GM13977 (cell line): ENCODE data around the gene SLC66A2.

Experiments
- DNase-seq: peaks from one replicate; pipeline ENCODE4 v3.0.0; 2012; ENCODE audit warnings: low spot score
- in situ Hi-C: fragments of 300-500 bp; cut with MboI; formaldehyde crosslinking; loops from one replicate; pipeline ENCODE4 v1.12.0; 2022; ENCODE audit warnings: low sequenced_read_pairs, low pct_unique_long_range_greater_than_20kb, mixed read lengths, inconsistent platforms; ENCODE audit not compliant: unreplicated experiment
- TF ChIP-seq, protein P1 (sequence below): IDR thresholded peaks from 2 replicates; pipeline ENCODE4 v1.5.1; 2012; ENCODE audit warnings: mild to moderate bottlenecking, control low read depth; ENCODE audit not compliant: insufficient read depth; ENCODE audit errors: extremely low read depth, missing control alignments

The SLC66A2 gene

DNA sequence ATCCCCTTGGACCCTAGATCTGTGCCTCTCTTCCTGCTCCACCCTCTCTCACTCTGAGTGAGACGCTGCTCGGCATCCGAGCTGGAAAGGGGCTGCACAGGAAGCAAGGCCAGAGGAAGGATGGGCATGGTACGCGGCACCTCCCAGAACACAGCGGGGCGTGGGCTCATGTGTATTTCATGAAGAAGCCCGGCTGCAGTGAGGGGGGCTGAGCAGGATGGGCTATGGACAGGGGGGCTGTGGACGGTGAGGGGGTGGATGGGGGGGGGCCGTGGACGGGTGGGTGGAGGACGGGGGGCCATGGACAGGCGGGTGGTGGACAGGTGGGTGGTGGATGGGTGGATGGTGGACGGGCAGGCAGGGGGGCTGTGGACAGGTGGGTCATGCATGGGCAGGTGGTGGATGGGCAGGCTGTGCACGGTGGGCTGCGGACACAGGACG, 28.5 kb downstream of the SLC66A2 start:
- in situ Hi-C loops, result no loop called here
- TF ChIP-seq, protein P1, sequence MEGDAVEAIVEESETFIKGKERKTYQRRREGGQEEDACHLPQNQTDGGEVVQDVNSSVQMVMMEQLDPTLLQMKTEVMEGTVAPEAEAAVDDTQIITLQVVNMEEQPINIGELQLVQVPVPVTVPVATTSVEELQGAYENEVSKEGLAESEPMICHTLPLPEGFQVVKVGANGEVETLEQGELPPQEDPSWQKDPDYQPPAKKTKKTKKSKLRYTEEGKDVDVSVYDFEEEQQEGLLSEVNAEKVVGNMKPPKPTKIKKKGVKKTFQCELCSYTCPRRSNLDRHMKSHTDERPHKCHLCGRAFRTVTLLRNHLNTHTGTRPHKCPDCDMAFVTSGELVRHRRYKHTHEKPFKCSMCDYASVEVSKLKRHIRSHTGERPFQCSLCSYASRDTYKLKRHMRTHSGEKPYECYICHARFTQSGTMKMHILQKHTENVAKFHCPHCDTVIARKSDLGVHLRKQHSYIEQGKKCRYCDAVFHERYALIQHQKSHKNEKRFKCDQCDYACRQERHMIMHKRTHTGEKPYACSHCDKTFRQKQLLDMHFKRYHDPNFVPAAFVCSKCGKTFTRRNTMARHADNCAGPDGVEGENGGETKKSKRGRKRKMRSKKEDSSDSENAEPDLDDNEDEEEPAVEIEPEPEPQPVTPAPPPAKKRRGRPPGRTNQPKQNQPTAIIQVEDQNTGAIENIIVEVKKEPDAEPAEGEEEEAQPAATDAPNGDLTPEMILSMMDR, result no peak
- no peak for DNase-seq

DNA sequence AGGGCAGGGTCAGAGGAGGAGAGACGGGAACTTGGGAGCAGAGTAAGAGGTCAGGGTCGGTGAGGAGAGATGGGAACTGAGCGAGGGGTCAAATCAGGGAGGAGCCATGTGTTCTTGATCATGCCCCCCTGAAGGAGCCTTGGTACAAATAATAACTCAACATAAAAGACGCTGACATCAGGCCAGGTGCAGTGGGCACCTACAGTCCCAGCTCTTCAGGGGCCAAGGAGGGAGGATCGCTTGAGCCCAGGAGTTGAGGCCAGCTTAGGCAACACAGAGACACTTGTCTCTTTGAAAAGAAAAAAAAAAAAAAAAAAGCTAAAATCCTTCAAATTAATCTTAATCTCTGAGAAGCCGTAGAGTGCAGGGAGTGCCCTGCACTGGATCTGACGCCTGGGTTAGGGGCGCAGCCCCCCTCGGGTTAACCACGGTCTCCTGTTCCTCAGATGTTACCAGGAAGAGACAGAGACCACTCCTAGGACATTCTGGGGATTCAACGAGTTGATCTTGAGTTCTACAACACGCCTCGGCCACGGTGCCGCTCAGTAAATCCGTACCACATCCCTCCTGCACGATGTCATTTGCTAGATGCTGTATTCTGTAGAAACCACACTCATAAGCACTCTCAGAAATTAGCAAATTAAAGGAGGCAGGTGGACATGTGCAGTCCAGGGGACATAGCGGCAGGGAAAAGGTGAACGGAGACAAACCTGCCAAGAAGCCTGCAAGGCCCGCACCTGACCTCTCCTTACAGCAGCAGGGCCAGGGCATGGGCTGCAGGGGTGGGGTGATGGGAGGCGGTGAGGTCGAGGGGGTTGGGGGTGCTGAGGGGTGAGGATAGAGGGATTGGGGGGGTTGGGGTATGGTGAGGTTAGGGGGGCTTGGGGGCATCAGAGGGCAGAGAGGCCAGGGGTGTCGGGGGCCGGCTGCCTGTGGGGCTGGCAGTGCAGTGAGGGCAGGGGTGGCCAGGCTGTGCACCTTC, 29.2 kb downstream of the SLC66A2 start:
- DNase-seq, result no peak
- TF ChIP-seq, protein P1, result no peak
- in situ Hi-C loops, result no loop called here

DNA sequence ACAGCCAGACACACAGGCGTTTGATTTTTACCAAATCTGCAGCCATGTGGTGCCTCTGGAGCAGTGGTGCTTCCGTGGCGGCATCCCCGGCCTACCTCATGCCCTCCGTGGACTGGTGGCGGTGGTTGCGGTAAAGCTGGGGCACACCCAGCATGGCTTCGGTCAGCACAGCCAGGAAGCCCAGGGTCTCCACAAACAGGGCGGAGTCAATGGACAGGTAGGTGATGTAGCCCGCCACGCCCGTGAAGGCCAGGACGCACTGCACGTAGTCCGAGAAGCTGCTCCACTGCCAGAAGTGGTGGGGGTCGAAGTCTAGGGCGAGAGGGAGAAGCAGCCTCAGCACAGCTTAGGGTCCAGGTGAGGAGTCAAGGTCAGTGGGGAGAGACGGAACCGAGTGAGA, 32.4 kb downstream of the SLC66A2 start:
- no peak for DNase-seq
- TF ChIP-seq, protein P1, result no peak
- in situ Hi-C loops, result no loop called here

- DNase-seq, result peak; percentile 24
- in situ Hi-C loops, result no loop called here
- TF ChIP-seq, protein P1, result no peak
Observed at GRCh38 chr18:79918615-79919011, 32.8 kb downstream of the SLC66A2 start.

DNA sequence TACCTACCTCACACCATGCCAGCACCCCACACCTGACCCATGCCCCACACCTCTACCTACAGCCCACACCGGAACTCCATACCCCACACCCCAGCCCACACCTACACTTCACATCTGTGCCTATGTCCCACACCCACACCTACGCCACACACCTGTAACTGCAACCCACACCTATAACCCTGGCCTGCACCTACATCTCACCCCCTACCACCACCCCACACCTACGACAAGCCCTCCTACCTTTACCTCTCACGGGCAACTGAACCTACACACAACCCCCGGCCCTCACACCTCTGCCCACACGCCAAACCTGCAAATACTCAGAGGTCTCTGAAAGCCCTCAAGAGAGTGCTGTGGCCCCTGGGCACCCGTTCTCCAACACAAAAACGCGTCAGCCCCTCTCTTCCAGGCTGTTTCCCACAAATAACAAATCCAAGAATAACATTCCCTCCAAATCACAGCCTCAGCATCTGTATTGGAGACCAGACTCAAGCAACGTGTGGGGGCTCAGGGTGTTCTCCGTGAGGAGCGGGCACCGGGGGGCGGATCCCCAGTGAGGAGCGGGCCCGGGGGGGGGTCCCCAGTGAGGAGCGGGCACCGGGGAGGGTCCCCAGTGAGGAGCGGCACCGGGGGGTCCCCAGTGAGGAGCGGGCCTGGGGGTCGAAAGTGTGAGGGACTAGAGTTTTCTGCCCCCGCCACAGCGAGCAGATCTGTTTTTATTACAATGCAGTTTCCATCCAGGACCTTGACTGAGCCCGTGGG, 33.4 kb downstream of the SLC66A2 start:
- TF ChIP-seq, protein P1, result no peak
- in situ Hi-C loops, result no loop called here
- DNase-seq, result peak; percentile 33

GRCh38 chr18:79917169-79917852, 34.1 kb downstream of the SLC66A2 start:
- TF ChIP-seq, protein P1, result no peak
- in situ Hi-C loops, result no loop called here
- DNase-seq, result no peak
